Mammary epithelial cell (primary cell): Measurements from ENCODE around the gene NTF4.
A peak's percentile ranks its signal among the peaks of the same experiment; 100 is the strongest.

Experiments
- CTCF ChIP-seq, 2 donors: IDR thresholded peaks in 1 of 2; conservative IDR thresholded peaks in 1 of 2; 2 replicates each; pipeline ENCODE4 v1.5.1; 2011 to 2012; ENCODE audit warnings: inconsistent platforms in 2 of 2, low read length in 2 of 2, mild to moderate bottlenecking in 2 of 2, control low read depth in 1 of 2, low read depth in 1 of 2; ENCODE audit not compliant: insufficient read depth in 1 of 2; ENCODE audit errors: extremely low read depth in 1 of 2
- EZH2 ChIP-seq: IDR thresholded peaks from 2 replicates; pipeline ENCODE4 v1.6.1; 2012; ENCODE audit warnings: low read length, inconsistent platforms, borderline replicate concordance

GRCh38 chr19:49097453-49098288 lies 33.1 kb upstream of the NTF4 start:
- TF ChIP-seq CTCF (conservative IDR thresholded peaks at IDR 0.05 in 1 of 2, IDR thresholded peaks at IDR 0.05 in 1 of 2; ENCODE audit: extremely low read depth in 1 of 2, insufficient read depth in 1 of 2, low read depth in 1 of 2, low read length in 2 of 2) (peak; percentile 98 to 100), EZH2 (no peak)
